Tibial nerve (tissue), 4 donors: ENCODE data around the gene DENND4B. TPM values are rescaled to one million over a fixed set of nuclear protein-coding genes. Genes with fewer than 3 reads are reported as not detected.

Experiments used
- DNase-seq, 2 donors: peaks; one replicate each; pipeline ENCODE4 v3.0.0-alpha.2; 2019; ENCODE audit warnings: low spot score in 2 of 2
- H3K27ac ChIP-seq, 4 donors: fragments of 200-600 bp; sonication (generic) in 3 of 4; one replicate each; pipeline ENCODE4 v1.5.1; 2017 to 2019; ENCODE audit warnings: mild to moderate bottlenecking in 1 of 4
- H3K27me3 ChIP-seq, 2 donors: fragments of 200-600 bp; sonication (generic) in 1 of 2; one replicate each; pipeline versions ENCODE4 v1.5.1 to v1.6.0; 2017 to 2019
- H3K36me3 ChIP-seq, 3 donors: fragments of 200-600 bp; sonication (generic); one replicate each; pipeline ENCODE4 v1.5.1; 2018 to 2019
- H3K4me1 ChIP-seq, 4 donors: fragments of 200-600 bp; sonication (generic) in 3 of 4; one replicate each; pipeline ENCODE4 v1.5.1; 2017 to 2019
- H3K4me3 ChIP-seq, 4 donors: fragments of 200-600 bp; sonication (generic) in 3 of 4; one replicate each; pipeline ENCODE4 v1.5.1; 2017 to 2019; ENCODE audit warnings: mild to moderate bottlenecking in 1 of 4, moderate library complexity in 1 of 4
- H3K9me3 ChIP-seq, 4 donors: fragments of 200-600 bp; sonication (generic) in 3 of 4; one replicate each; pipeline ENCODE4 v1.5.1; 2017 to 2019
- EP300 ChIP-seq, 2 donors: sonication (generic); formaldehyde crosslinking; IDR thresholded peaks; one replicate each; pipeline ENCODE4 v1.6.1; 2017; ENCODE audit warnings: antibody characterized with exemption in 2 of 2, mild to moderate bottlenecking in 1 of 2
- POLR2A ChIP-seq, 2 donors: fragments of 450-650 bp; IDR thresholded peaks; one replicate each; pipeline ENCODE4 v1.6.1; 2017; ENCODE audit warnings: antibody characterized with exemption in 2 of 2, mild to moderate bottlenecking in 2 of 2, moderate library complexity in 2 of 2
- WGBS, 2 donors: methylation state at CpG; one replicate each; pipeline ENCODE4 v1.1.5; 2018; 5-methylcytosine and 5-hydroxymethylcytosine counted together
- total RNA-seq, 4 donors: library from RNA; depleted of rRNA; stranded (reverse); fragments of >200 nt; gene quantifications; one replicate each; pipeline ENCODE4 v1.1.0, GENCODE V29; 2016
- TF ChIP-seq, protein P1 (sequence below), 5 experiments: fragments of 200-600 bp in 3 of 5; fragments of 450-650 bp in 2 of 5; sonication (generic) in 3 of 5; IDR thresholded peaks; one replicate each; pipeline ENCODE4 v1.5.1; 2016 to 2019; ENCODE audit warnings: antibody characterized with exemption in 5 of 5, mild to moderate bottlenecking in 3 of 5, moderate library complexity in 2 of 5

Gene DENND4B
- total RNA-seq, 4 donors from 2014 or later = 42.8 to 78.0 (median 56.7) TPM

DNA sequence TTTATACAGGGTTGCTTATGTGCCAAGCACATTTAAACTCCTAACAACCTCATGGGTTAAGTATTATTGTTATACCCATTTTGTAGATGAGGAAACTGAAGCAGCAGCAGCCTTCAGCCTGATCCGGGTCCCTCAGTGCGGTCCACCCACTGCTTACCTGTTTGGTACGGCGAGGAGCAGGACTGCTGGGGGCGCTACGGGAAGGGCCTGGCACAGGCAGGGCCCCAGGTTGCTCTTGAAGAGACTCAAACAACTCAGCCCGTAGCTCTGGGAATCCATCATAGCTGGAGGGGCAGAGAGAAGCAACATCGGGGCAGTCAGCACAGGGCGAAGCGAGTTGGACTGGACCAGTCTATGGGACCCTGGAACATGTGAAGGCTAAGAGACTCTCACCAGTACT is 9.2 kb downstream of the DENND4B start:
- TF ChIP-seq EP300 (IDR thresholded peaks at IDR 0.05) (no peak), POLR2A (IDR thresholded peaks at IDR 0.05) (no peak)
- TF ChIP-seq, protein P1, sequence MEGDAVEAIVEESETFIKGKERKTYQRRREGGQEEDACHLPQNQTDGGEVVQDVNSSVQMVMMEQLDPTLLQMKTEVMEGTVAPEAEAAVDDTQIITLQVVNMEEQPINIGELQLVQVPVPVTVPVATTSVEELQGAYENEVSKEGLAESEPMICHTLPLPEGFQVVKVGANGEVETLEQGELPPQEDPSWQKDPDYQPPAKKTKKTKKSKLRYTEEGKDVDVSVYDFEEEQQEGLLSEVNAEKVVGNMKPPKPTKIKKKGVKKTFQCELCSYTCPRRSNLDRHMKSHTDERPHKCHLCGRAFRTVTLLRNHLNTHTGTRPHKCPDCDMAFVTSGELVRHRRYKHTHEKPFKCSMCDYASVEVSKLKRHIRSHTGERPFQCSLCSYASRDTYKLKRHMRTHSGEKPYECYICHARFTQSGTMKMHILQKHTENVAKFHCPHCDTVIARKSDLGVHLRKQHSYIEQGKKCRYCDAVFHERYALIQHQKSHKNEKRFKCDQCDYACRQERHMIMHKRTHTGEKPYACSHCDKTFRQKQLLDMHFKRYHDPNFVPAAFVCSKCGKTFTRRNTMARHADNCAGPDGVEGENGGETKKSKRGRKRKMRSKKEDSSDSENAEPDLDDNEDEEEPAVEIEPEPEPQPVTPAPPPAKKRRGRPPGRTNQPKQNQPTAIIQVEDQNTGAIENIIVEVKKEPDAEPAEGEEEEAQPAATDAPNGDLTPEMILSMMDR (IDR thresholded peaks at IDR 0.05) = no peak
- no peaks in the 10 kb centered on the region for H3K27me3 ChIP-seq
- no peak for DNase-seq
- no peaks in the 10 kb centered on the region for H3K4me1 ChIP-seq
- 92 to 94% methylated on average over 10 of the region's 10 CpGs for whole genome bisulfite sequencing, 2 donors
- no peak overlapping the region for H3K4me3 ChIP-seq
- H3K27ac ChIP-seq = no peak overlapping the region
- no peaks in the 10 kb centered on the region for H3K9me3 ChIP-seq
- peaks cover 8 to 100% (median 47%) of the 10 kb centered on the region in 3 donors for H3K36me3 ChIP-seq

DNA sequence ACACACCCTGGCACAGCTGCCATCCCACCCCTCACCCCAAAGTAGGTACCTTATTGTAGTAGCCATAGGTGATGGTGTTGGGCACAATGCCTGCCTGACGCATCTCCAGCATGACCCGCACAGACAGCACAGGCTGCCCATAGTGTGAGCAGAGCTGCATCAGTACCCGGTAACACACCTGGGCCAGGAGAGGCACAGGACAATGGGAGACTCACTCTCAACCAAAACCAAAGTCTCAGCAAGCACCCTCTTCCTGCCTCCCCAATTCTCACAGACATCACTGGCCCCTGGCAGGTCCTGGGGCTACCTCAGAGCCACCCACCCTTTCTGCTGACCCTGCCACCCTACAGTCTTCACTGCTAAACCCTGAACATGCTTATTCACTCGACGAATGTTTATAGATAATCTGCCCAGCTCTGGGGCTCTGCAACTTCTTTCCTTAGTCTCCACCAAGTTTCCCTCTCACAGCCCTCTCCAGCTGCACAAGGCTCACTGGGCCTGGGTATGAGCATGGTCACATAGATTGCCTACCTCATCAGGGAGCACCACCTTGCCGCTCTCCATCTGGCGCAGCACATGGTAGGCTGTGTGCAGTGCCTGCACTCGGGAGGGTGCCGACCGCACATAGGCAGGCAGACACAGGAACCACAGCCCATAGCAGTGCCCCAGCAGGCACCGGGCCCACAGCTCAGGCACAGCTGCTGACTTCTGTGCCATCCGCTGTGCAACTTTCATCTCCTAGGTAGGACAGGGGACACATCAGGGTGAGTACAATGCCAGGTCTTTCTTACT is 10.3 kb downstream of the DENND4B start:
- Histone ChIP-seq H3K36me3 (peaks cover 10 to 100% (median 51%) of the 10 kb centered on the region in 3 donors), H3K9me3 (no peaks in the 10 kb centered on the region), H3K27me3 (no peaks in the 10 kb centered on the region), H3K27ac (no peak overlapping the region), H3K4me1 (no peaks in the 10 kb centered on the region), H3K4me3 (no peak overlapping the region)
- WGBS, 2 donors = 94 to 98% methylated on average over 11 to 12 of the region's 12 CpGs
- TF ChIP-seq, protein P1 (IDR thresholded peaks at IDR 0.05) = no peak
- no peak for TF ChIP-seq POLR2A (IDR thresholded peaks at IDR 0.05)
- TF ChIP-seq EP300 (IDR thresholded peaks at IDR 0.05) = no peak
- no peak for DNase-seq

DNA sequence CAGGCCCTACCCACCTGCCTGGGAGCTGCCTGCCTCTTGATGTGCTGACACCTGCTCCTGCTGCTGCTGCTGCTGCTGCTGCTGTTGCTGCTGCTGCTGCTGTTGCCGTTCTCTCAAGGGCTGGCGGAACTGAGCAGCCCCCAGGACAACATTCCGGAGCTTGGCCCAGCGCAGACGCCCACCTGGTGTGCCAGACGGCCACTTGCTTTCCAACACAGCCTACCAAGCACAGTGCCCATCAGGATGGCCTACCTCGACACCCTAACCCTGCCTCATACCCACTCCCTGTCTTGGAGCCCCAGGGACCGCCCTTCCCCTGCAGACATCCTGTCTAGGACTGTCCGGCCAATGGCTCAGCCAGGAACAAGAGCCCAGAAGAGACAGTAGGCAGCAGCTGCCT is 11.8 kb downstream of the DENND4B start:
- Histone ChIP-seq H3K9me3 (no peaks in the 10 kb centered on the region), H3K4me1 (peaks cover 0 to under 1% (median 0%) of the 10 kb centered on the region in 4 donors), H3K36me3 (peaks cover 10 to 100% (median 50%) of the 10 kb centered on the region in 3 donors), H3K4me3 (no peak overlapping the region), H3K27ac (no peak overlapping the region), H3K27me3 (no peaks in the 10 kb centered on the region)
- 92 to 95% methylated on average over 9 of the region's 9 CpGs for WGBS, 2 donors
- no peak for DNase-seq
- TF ChIP-seq, protein P1 (IDR thresholded peaks at IDR 0.05) = no peak
- TF ChIP-seq POLR2A (IDR thresholded peaks at IDR 0.05) (no peak), EP300 (IDR thresholded peaks at IDR 0.05) (no peak)

DNA sequence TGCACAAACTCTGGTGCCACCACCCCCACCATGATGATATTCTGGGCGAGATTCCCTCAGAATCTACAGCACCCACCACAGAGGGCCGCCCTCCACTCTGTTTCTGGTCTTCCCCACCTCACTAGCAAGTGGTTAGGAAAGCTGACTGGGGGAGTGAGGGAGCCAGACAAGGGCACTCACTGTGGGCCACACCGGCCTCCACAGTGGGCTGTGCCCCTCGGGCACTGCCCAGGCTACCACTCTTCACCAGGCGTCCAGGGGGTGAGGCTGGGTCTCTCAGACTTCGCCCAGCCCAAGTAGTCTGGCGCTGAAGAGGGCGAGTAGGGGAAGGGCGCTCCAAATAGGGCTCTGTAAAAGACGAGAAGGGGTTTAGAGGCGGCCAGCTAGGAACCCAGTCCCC is 12.6 kb downstream of the DENND4B start:
- no peaks in the 10 kb centered on the region for H3K27me3 ChIP-seq
- H3K9me3 ChIP-seq = no peaks in the 10 kb centered on the region
- TF ChIP-seq, protein P1 (IDR thresholded peaks at IDR 0.05) = no peak
- TF ChIP-seq EP300 (IDR thresholded peaks at IDR 0.05) = no peak
- TF ChIP-seq POLR2A (IDR thresholded peaks at IDR 0.05) = no peak
- 90 to 96% methylated on average over 11 of the region's 11 CpGs for WGBS, 2 donors
- peaks cover 0 to 9% (median under 1%) of the 10 kb centered on the region in 4 donors for H3K4me1 ChIP-seq
- no peak for DNase-seq
- H3K36me3 ChIP-seq = peaks cover 10 to 95% (median 42%) of the 10 kb centered on the region in 3 donors
- no peak overlapping the region for H3K27ac ChIP-seq
- H3K4me3 ChIP-seq = no peak overlapping the region

DNA sequence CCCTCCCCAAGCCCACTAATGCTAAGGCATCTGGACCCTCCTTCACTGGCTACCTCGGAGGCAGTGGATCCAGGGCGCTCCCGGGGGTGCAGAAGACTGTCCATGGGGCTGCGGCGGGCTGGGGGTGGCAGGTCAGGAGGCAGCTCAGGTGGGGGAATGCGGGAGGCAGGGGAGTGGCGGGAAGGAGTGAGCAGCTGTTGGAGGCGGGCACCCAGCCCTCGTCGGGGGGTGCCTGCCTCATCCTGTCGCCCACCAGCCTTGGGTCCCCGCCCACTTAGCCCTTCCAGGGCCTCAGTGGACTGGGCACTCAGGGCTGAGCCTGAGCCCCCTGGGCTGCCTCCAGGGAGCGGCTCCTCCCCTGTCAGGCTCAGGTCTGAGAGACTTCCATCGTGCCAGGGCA is 13.1 kb downstream of the DENND4B start:
- 90% methylated on average over 14 of the region's 14 CpGs for WGBS, 2 donors
- Histone ChIP-seq H3K9me3 (no peaks in the 10 kb centered on the region), H3K36me3 (peaks cover 10 to 90% (median 42%) of the 10 kb centered on the region in 3 donors), H3K4me3 (no peak overlapping the region), H3K4me1 (peaks cover 0 to 14% (median 3%) of the 10 kb centered on the region in 4 donors), H3K27ac (no peak overlapping the region), H3K27me3 (no peaks in the 10 kb centered on the region)
- TF ChIP-seq EP300 (IDR thresholded peaks at IDR 0.05) (no peak), POLR2A (IDR thresholded peaks at IDR 0.05) (no peak)
- TF ChIP-seq, protein P1 (IDR thresholded peaks at IDR 0.05) = no peak
- DNase-seq = no peak
